HL-60 (cell line): ENCODE measurements around the gene SHB.

Experiments
- DNase-seq, 2 experiments: peaks; one replicate each; pipeline ENCODE4 v3.0.0-alpha.2; 2010 to 2020; ENCODE audit warnings: low read depth in 1 of 2, low spot score in 1 of 2
- H3K27ac ChIP-seq: fragments of 250-450 bp; sonication (Bioruptor Pico); replicated peaks from 2 replicates; pipeline ENCODE4 v1.5.1; 2020; ENCODE audit warnings: mild to moderate bottlenecking, moderate library complexity
- H3K27me3 ChIP-seq: fragments of 250-450 bp; sonication (Bioruptor Pico); 2 replicates; pipeline ENCODE4 v1.5.1; 2021; ENCODE audit warnings: mild to moderate bottlenecking, moderate library complexity; ENCODE audit not compliant: insufficient read depth, poor library complexity, severe bottlenecking
- H3K4me3 ChIP-seq: replicated peaks from 2 replicates; pipeline ENCODE4 v1.5.1; 2011; ENCODE audit warnings: mild to moderate bottlenecking, control low read depth, low read length; ENCODE audit not compliant: insufficient read depth
- GABPA ChIP-seq: IDR thresholded peaks from 2 replicates; pipeline ENCODE4 v1.6.1; 2012; ENCODE audit warnings: low read depth
- POLR2AphosphoS5 ChIP-seq: IDR thresholded peaks from 2 replicates; pipeline ENCODE4 v1.6.1; 2012; ENCODE audit warnings: low read depth
- SPI1 ChIP-seq: IDR thresholded peaks from 2 replicates; pipeline ENCODE4 v1.6.1; 2012; ENCODE audit warnings: low read depth, mild to moderate bottlenecking, borderline replicate concordance
- TF ChIP-seq, protein P1 (sequence below): IDR thresholded peaks from 2 replicates; pipeline ENCODE4 v1.6.1; 2012; ENCODE audit warnings: low read depth; ENCODE audit not compliant: insufficient replicate concordance
- TF ChIP-seq, protein P2 (sequence below): IDR thresholded peaks from one replicate; pipeline ENCODE4 v1.5.1; 2011; ENCODE audit warnings: low read length, control low read depth, inconsistent platforms; ENCODE audit not compliant: insufficient read depth

Gene SHB

DNA sequence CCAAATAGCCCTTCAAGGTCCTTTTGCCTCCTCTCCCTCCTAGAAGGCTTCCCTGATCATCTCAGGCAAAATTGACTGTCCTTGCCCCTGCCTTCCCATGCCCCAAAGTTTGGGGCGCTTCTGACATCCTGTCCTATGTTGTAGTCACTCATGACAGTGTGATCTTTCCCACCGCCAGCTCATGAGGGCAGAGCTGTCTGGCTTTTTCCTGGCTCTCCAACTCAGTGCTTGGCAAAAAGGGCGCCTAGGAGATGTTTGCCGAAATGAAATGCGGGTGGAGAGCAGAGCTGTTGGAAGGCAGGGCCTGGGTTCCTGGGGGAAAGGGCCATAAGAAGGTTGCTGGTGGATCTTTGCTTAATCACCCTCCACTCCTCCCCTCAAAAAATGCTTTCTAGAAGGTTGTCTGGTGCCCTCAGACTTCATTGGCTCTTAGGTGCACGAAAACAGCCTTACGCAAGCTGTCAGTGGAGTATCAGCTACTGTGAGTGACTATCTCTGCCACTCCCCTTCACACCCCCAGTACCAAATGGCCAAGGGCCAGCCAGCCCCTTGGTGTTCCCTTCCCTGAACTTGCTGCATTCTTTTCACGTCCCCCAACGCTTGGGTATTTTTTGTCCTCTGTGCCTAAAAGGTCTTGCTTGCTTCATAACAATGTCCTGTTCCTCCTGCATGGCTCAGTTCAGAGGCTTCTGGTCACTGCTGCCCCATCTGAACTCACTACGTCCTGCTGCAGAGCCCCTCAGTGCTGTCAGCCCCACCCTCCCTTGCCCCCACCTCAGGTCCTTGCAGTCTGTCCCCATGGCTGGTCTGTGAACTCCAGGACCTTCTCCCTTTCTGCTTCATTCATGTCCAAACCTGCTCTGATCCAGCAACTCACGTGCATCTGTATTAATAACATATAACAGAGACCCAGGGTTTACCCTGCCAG, 162.5 kb downstream of the SHB start:
- Histone ChIP-seq H3K4me3 (no peak overlapping the region), H3K27ac (no peak overlapping the region), H3K27me3 (no peaks in the 10 kb centered on the region)
- TF ChIP-seq, protein P1, sequence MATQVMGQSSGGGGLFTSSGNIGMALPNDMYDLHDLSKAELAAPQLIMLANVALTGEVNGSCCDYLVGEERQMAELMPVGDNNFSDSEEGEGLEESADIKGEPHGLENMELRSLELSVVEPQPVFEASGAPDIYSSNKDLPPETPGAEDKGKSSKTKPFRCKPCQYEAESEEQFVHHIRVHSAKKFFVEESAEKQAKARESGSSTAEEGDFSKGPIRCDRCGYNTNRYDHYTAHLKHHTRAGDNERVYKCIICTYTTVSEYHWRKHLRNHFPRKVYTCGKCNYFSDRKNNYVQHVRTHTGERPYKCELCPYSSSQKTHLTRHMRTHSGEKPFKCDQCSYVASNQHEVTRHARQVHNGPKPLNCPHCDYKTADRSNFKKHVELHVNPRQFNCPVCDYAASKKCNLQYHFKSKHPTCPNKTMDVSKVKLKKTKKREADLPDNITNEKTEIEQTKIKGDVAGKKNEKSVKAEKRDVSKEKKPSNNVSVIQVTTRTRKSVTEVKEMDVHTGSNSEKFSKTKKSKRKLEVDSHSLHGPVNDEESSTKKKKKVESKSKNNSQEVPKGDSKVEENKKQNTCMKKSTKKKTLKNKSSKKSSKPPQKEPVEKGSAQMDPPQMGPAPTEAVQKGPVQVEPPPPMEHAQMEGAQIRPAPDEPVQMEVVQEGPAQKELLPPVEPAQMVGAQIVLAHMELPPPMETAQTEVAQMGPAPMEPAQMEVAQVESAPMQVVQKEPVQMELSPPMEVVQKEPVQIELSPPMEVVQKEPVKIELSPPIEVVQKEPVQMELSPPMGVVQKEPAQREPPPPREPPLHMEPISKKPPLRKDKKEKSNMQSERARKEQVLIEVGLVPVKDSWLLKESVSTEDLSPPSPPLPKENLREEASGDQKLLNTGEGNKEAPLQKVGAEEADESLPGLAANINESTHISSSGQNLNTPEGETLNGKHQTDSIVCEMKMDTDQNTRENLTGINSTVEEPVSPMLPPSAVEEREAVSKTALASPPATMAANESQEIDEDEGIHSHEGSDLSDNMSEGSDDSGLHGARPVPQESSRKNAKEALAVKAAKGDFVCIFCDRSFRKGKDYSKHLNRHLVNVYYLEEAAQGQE, result no peak
- TF ChIP-seq GABPA (no peak), POLR2AphosphoS5 (no peak), SPI1 (no peak)
- TF ChIP-seq, protein P2, sequence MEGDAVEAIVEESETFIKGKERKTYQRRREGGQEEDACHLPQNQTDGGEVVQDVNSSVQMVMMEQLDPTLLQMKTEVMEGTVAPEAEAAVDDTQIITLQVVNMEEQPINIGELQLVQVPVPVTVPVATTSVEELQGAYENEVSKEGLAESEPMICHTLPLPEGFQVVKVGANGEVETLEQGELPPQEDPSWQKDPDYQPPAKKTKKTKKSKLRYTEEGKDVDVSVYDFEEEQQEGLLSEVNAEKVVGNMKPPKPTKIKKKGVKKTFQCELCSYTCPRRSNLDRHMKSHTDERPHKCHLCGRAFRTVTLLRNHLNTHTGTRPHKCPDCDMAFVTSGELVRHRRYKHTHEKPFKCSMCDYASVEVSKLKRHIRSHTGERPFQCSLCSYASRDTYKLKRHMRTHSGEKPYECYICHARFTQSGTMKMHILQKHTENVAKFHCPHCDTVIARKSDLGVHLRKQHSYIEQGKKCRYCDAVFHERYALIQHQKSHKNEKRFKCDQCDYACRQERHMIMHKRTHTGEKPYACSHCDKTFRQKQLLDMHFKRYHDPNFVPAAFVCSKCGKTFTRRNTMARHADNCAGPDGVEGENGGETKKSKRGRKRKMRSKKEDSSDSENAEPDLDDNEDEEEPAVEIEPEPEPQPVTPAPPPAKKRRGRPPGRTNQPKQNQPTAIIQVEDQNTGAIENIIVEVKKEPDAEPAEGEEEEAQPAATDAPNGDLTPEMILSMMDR, result no peak
- no peak for DNase-seq

DNA sequence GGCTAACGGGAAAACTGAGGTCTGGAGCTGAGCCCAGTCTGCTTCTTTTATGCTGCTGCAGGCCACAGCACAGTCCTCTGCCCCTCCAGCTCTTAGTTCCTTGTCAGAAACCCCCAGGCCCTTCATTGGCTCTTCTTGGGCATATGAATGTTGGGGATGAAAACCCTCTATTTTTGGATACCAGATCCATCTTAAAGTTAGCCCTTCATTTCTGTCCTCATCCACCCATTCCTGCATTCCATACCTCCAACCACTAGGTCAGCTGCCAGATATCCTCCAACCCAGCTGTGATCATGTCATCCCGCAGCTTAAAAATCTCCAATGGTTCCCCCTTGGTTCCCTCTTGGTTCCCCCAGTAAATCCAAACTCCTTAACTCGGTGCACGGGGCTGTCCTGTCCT, 163.3 kb downstream of the SHB start:
- Histone ChIP-seq H3K4me3 (no peak overlapping the region), H3K27ac (no peak overlapping the region), H3K27me3 (no peaks in the 10 kb centered on the region)
- DNase-seq, result no peak
- TF ChIP-seq GABPA (no peak), POLR2AphosphoS5 (no peak), SPI1 (no peak)
- TF ChIP-seq, protein P1, result no peak
- TF ChIP-seq, protein P2, result no peak

DNA sequence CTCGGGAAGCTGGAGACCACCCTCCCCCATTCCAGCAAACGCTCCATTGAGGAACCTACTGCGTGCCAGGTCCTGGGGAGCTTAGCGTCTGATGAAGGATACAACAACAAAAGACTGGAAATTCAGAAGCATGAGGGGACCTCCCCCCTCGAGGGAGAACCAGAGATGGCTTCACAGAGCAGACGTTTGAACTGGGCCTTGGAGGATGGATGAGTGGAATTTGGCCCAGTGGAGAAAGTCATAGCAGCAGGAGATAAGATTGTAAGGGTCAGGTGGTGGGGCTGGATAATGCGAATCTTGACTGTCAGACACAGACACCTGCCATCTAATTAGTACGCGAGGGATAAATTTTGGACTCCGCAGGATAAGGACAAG, 163.9 kb downstream of the SHB start:
- Histone ChIP-seq H3K27me3 (no peaks in the 10 kb centered on the region), H3K4me3 (no peak overlapping the region), H3K27ac (no peak overlapping the region)
- TF ChIP-seq, protein P1, result no peak
- TF ChIP-seq POLR2AphosphoS5, result no peak
- TF ChIP-seq, protein P2, result no peak
- TF ChIP-seq GABPA, result no peak
- TF ChIP-seq SPI1, result no peak
- no peak for DNase-seq
